GM12892 (cell line): ENCODE measurements around the gene SLC25A40.
A peak's percentile ranks its signal among the peaks of the same experiment; 100 is the strongest.

Experiments used
- DNase-seq: peaks from one replicate; pipeline ENCODE4 v3.0.0; 2011; ENCODE audit not compliant: insufficient read length
- FAIRE-seq: peaks from 2 replicates; lab custom pipeline; 2011; peaks lifted over from hg19 to GRCh38; lab: Jason Lieb, UNC
- POLR2A ChIP-seq: IDR thresholded peaks from 2 replicates; pipeline ENCODE4 v1.6.1; 2011; ENCODE audit warnings: low read depth, low read length, control low read depth
- POLR2AphosphoS5 ChIP-seq: IDR thresholded peaks from 2 replicates; pipeline ENCODE4 v1.6.1; 2011; ENCODE audit warnings: low read depth, low read length, control low read depth
- TAF1 ChIP-seq: IDR thresholded peaks from 2 replicates; pipeline ENCODE4 v1.6.1; 2011; ENCODE audit warnings: low read depth, mild to moderate bottlenecking, control low read depth, low read length, borderline replicate concordance

SLC25A40 gene

DNA sequence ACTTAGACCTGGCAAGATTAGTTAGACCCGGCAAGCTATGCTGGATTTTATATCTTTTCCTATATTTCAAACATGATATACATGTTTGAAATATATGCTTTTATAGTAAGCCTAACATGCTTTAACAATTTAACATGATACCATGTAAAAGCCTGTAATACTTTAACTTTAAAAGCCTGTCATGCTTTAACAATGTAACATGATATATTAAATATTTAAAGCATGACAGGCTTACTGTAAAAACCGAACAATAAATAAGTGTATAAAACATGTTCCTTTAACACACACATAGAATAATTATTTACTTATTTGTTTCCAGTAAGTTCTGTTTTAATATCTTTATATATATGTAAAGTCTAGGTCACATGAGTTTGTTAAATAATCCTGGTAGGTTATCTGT is 65.4 kb downstream of the SLC25A40 start:
- DNase-seq: no peak
- FAIRE-seq: no peak
- TF ChIP-seq POLR2AphosphoS5: no peak
- TF ChIP-seq TAF1: no peak

DNA sequence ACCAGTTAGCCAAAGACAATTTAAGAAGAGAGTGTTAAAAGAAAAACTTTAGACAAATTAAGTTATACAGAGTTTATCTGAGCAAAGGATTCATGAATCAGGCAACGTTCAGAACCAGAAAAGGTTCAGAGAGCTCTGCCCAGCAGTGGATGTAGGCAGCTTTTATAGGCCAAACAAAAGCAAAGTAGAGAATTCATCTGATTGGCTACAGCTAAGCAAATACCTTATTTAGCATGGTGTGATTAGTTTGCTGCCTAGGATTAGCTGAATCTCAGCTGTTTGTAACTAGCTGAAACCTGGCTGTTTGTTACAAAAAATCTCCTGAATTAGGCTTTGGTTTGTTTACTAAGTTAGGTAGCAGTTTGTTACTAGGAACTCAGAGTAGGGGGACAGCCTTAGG is 66.0 kb downstream of the SLC25A40 start:
- FAIRE-seq: no peak
- DNase-seq: no peak
- TF ChIP-seq TAF1 (no peak), POLR2AphosphoS5 (no peak), POLR2A (no peak)

DNA sequence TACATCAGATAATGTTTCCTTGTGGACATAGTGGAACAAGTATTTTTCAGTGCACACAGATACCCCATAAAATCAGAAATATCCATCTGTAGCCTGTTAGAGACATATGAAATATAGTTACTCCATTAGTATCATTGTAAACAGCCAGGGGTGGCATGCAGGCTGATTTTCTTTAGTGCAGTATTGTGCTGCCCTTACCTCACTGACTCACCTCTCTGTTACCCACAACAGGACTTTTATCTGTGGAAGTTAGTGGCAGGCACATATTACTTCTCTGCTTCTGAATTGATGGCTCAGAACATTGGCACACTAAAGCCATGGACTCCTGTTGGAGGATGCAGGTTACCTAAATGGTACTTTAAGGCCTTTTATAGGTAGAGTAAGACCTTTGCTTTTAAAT is 70.0 kb downstream of the SLC25A40 start:
- FAIRE-seq: peak; percentile 14
- no peak for DNase-seq
- no peak for TF ChIP-seq TAF1
- no peak for TF ChIP-seq POLR2AphosphoS5
- TF ChIP-seq POLR2A: no peak

DNA sequence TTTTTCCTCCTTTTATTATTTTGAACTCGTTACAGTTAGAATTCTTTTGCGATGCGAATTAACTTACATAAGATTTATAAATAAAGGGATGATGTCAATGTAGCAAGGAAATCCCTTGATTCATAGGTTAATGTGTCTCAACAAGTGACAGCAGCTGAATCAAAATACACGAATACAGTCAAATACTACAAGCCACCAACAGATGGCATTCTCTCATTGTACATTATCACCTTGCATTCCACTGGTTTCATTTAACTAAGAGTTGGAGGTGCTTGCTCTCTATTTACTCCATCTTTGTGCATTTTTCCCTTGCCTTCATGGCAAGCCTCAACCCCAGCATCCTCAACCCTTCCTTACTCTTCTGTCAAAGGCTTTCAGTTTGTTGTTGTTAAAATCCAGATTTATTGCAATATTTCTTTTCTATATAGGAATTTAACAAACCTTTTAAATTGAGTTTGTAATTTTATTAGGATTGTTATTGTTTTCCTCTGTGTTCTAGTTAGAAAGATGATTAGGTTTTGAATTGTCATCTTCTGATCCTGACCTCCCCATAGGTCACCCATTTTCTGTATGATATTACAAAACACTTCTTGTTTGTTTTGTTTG is 78.3 kb downstream of the SLC25A40 start:
- FAIRE-seq (peak; percentile 92), DNase-seq (no peak)
- TF ChIP-seq TAF1 (no peak), POLR2A (no peak)

DNA sequence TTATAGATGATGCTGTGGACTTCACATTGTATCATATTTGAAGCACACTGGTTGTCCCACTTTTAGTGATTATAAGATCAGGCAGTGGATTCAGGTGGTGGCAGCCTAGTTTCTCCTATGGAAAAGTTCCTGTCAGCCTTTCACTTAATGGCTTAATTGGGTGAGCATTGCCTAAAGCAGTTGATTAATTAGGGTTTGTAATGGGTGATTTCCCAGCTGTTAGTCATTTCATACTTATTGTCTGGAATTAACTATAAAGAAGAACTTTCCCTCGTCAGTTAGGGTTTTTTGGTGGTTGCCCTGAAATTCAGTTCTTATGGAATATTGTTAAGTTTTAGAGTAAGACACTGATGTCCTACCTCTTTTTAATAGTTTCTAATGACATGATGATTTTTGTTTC is 78.8 kb downstream of the SLC25A40 start:
- FAIRE-seq (no peak), DNase-seq (no peak)
- TF ChIP-seq TAF1: no peak
- no peak for TF ChIP-seq POLR2AphosphoS5
- no peak for TF ChIP-seq POLR2A

DNA sequence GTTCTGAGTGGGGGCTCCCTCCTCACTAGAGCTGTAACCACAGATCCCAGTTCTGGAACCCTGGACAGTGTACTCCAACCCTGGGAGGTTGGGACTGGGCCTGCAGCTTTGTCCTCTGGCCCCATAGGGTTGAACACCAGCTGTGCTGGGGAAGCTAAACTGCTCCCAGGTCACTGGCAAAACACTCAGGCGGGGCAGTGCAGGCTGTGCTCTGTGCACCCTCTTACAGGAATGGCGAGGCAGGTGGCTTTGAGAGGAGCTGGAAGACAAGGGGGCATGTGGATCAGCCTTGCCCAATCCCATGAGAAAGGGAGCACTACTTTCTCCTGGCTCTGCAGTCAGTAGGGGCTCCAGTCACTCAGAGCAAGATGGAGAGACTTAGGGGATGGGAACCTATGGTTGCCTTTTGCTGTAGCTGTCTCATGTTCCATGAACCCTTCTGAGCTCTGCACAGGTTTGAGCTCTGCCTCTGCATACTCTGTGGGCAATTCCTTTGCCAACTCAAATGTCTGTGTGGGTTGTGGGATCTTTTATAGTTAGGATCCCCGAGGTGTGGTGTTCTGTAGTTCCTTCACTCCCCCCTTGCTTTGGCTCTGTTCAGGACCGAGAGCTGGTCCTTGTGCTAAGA is 90.7 kb downstream of the SLC25A40 start:
- DNase-seq: no peak
- no peak for TF ChIP-seq POLR2A
- TF ChIP-seq TAF1: no peak
- TF ChIP-seq POLR2AphosphoS5: no peak

DNA sequence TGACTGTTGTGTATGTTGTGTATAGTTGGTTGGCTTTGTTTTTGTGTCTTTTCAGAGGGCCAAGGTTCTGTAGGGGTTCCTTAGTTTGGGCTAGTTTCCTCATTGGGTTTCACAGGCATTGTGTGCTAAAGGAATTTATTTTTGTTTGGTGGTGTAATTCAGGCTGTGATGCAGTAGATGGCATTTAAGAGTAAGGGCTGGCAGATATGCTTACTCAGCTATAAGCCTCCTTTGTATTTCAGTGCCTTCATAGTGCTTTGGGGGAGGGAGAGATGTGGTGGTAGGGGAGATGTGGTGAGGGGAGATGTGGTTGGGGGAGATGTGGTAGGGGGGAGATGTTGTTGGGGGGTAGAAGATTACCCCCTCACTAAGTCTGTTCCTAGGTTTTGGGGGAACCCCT is 91.7 kb downstream of the SLC25A40 start:
- no peak for FAIRE-seq
- TF ChIP-seq POLR2A (no peak), TAF1 (no peak), POLR2AphosphoS5 (no peak)
- no peak for DNase-seq

More for the DNA sequence above, 90.7 kb downstream of the SLC25A40 start:
- no peak for FAIRE-seq
